ENCODE data around the gene NOSIP.

DNA sequence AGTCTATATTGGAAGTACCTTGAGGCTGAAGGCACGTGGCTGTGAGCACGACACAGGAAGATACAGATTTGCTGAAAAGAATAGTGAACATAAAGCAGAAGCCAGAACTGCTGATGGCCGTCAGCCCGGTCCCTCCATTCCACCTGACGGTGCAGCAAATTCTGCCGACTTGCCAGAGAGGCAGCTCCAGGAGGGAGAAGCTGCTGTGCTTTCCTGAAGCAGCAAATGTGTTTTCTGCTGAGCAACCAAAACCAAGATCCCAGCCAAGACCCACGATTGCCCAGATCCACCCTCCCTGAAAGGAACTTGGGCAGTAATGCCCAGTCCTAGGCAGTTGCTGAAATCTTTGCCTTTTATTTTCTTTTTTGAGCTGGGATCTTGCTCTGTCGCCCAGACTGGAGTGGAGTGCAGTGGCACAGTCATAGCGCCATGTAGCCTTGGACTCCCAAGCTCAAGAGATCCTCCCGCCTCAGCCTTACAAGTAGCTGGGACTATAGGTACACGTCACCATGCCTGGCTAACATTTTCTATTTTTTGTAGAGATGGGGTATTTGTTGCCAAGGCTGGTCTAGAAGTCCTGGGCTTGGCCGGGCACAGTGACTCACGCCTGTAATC is 59.5 kb downstream of the NOSIP start:
- TF ChIP-seq MEF2B (IDR thresholded peaks at IDR 0.05; ENCODE audit: partially characterized antibody, poor library complexity, severe bottlenecking): no peak
- no peak for TF ChIP-seq CHD2 (IDR thresholded peaks at IDR 0.05; ENCODE audit: borderline replicate concordance, low read depth, low read length)
- no peak for TF ChIP-seq POLR2AphosphoS5 (IDR thresholded peaks at IDR 0.05; ENCODE audit: low read length)
- TF ChIP-seq, protein P1, sequence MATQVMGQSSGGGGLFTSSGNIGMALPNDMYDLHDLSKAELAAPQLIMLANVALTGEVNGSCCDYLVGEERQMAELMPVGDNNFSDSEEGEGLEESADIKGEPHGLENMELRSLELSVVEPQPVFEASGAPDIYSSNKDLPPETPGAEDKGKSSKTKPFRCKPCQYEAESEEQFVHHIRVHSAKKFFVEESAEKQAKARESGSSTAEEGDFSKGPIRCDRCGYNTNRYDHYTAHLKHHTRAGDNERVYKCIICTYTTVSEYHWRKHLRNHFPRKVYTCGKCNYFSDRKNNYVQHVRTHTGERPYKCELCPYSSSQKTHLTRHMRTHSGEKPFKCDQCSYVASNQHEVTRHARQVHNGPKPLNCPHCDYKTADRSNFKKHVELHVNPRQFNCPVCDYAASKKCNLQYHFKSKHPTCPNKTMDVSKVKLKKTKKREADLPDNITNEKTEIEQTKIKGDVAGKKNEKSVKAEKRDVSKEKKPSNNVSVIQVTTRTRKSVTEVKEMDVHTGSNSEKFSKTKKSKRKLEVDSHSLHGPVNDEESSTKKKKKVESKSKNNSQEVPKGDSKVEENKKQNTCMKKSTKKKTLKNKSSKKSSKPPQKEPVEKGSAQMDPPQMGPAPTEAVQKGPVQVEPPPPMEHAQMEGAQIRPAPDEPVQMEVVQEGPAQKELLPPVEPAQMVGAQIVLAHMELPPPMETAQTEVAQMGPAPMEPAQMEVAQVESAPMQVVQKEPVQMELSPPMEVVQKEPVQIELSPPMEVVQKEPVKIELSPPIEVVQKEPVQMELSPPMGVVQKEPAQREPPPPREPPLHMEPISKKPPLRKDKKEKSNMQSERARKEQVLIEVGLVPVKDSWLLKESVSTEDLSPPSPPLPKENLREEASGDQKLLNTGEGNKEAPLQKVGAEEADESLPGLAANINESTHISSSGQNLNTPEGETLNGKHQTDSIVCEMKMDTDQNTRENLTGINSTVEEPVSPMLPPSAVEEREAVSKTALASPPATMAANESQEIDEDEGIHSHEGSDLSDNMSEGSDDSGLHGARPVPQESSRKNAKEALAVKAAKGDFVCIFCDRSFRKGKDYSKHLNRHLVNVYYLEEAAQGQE (IDR thresholded peaks at IDR 0.05; ENCODE audit: low read depth, low read length): no peak
- no peak for TF ChIP-seq EP300 (IDR thresholded peaks at IDR 0.05; ENCODE audit: borderline replicate concordance in 1 of 2, control insufficient read depth in 1 of 2, low read depth in 2 of 2, low read length in 2 of 2)
- TF ChIP-seq SUPT20H (IDR thresholded peaks at IDR 0.05; ENCODE audit: borderline replicate concordance, control insufficient read depth, low read depth, low read length): no peak
- TF ChIP-seq, protein P2, sequence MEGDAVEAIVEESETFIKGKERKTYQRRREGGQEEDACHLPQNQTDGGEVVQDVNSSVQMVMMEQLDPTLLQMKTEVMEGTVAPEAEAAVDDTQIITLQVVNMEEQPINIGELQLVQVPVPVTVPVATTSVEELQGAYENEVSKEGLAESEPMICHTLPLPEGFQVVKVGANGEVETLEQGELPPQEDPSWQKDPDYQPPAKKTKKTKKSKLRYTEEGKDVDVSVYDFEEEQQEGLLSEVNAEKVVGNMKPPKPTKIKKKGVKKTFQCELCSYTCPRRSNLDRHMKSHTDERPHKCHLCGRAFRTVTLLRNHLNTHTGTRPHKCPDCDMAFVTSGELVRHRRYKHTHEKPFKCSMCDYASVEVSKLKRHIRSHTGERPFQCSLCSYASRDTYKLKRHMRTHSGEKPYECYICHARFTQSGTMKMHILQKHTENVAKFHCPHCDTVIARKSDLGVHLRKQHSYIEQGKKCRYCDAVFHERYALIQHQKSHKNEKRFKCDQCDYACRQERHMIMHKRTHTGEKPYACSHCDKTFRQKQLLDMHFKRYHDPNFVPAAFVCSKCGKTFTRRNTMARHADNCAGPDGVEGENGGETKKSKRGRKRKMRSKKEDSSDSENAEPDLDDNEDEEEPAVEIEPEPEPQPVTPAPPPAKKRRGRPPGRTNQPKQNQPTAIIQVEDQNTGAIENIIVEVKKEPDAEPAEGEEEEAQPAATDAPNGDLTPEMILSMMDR (IDR thresholded peaks at IDR 0.05 in 2 of 3, conservative IDR thresholded peaks at IDR 0.05 in 1 of 3; ENCODE audit: control insufficient read depth in 2 of 3, extremely low read depth in 1 of 3, insufficient read depth in 1 of 3, low read depth in 3 of 3, low read length in 3 of 3): no peak
- TF ChIP-seq, protein P3, sequence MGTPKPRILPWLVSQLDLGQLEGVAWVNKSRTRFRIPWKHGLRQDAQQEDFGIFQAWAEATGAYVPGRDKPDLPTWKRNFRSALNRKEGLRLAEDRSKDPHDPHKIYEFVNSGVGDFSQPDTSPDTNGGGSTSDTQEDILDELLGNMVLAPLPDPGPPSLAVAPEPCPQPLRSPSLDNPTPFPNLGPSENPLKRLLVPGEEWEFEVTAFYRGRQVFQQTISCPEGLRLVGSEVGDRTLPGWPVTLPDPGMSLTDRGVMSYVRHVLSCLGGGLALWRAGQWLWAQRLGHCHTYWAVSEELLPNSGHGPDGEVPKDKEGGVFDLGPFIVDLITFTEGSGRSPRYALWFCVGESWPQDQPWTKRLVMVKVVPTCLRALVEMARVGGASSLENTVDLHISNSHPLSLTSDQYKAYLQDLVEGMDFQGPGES (IDR thresholded peaks at IDR 0.05): no peak
- TF ChIP-seq EZH2 (IDR thresholded peaks at IDR 0.05; ENCODE audit: borderline replicate concordance, control insufficient read depth, low read depth, low read length): no peak
- TF ChIP-seq ZZZ3 (IDR thresholded peaks at IDR 0.05; ENCODE audit: control insufficient read depth, insufficient read length, low read depth): no peak
- TF ChIP-seq CREB1 (IDR thresholded peaks at IDR 0.05; ENCODE audit: low read depth): no peak
- TF ChIP-seq RB1 (IDR thresholded peaks at IDR 0.05; ENCODE audit: borderline replicate concordance): no peak

Data from GM12878 (cell line).